ENCODE results near the gene BRD7.
"Not testable (repeated sequence)": the region's sequence is repeated elsewhere in the genome, so short reads cannot be mapped to it uniquely, and the experiment has no call there.

BRD7 gene

DNA sequence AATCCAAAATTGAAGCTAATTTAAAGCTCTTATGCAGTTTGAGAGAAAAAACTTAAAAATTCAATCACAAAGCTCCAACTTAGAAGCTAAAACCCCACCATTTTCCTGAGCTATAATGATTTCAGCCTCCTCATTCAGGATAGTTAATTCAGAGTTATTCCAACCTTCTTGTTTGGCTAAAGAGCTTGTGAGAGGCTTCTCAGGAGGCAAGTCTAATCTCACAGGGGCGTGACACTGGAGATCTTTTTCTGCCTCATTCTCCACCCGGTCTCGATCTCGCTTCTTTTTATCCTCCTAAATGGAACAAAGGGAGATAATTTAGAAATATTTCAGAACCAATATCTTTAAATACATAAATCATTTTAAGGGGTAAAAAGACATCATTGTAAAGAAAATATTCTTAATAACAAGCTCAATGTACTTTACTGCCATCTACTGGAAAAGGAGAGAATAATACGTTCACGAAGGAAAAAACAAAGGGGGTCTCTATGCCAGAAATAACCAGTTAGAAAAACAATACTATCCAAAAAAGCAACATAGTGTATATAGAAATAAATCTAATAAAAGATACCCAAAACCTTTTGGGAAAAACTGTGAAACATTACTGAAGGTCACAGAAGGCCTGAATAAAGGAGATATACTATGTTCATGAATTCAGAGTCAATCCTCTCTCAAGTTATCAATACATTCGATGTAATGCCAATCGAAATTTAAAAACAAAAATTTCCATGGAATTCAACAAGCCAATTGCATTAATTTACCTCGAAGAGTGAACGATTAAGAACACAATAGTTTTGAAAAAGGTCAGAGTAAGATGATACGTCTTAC, 13.9 kb downstream of the BRD7 start:
- peak; percentile 42 for DNase-seq (ENCODE audit: low spot score)

DNA sequence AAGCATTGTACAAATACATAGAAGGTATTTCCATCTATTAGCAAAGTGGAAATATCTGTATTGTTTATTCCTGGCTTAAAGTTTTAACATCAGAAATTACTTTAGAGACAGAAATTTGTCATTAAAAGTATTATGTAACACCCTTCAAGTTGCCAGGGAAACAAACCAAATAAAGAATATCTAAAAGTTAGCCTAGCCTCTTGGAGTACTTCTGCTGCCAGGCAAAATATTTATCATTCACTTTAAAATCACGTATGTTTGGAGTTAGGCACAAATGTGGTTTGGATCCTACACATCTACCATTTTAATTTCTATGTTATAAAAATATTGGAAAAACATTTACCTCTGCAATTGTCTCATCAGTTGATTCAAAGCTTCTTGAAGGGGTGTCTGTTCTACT, 14.7 kb downstream of the BRD7 start:
- no peak for DNase-seq (ENCODE audit: low spot score)

DNA sequence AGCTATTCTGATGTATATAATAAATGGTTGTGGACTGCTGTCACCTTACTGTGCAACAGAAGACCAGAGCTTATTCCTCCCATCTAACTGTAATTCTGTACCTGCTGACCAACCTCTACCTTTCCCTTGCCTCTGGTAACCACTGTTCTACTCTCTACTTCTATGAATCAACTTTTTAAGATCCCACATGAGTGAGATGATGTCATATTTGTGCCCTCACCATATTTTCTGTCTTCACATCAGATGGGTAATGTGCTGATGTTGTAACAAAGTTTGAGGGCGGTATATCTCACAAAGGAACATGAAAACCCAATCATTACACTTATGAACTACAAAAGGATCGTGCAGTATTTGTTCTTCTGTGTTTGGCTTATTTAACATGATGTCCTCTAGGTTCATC, 16.8 kb downstream of the BRD7 start:
- no peak for DNase-seq (ENCODE audit: low spot score)

DNA sequence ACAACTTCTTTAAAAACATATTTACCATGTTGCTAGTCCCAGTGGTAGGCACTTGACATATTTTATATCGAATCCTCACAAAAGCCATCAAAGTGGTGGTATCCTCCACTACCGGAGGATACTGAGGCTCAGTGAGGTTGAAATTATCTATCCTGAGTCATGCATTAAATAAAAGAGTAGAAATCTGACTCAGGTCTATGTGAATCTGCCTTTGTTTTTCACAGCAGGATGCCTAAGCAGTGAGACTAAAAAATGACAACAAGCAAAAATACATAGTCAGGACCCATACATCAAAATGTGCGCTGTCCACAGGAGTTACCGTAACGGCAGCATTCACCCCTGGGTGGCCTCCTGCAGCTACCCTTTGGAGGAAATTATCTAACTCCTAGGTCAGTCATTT, 17.7 kb downstream of the BRD7 start:
- no peak for DNase-seq (ENCODE audit: low spot score)

DNA sequence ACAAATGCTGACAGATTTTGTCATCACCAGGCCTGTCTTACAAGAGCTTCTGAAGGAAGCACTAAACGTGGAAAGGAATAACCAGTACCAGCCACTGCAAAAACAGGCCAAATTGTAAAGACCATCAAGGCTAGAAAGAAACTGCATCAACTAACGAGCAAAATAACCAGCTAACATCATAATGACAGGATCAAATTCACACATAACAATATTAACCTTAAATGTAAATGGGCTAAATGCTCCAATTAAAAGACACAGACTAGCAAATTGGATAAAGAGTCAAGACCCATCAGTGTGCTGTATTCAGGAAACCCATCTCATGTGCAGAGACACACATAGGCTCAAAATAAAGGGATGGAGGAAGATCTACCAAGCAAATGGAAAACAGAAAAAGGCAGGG, 23.6 kb downstream of the BRD7 start:
- not testable (repeated sequence) for DNase-seq (ENCODE audit: low spot score)

DNA sequence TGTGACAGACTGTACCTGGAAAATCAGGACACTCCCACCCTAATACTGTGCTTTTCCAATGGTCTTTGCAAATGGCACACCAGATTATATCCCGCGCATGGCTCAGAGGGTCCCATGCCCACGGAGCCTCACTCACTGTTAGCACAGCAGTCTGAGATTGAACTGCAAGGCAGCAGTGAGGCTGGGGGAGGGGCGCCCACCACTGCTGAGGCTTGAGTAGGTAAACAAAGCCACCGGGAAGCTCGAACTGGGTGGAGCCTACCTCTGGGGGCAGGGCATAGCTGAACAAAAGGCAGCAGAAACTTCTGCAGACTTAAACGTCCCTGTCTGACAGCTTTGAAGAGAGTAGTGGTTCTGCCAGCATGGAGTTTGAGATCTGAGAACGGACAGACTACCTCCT, 25.2 kb downstream of the BRD7 start:
- DNase-seq (ENCODE audit: low spot score) = not testable (repeated sequence)

DNA sequence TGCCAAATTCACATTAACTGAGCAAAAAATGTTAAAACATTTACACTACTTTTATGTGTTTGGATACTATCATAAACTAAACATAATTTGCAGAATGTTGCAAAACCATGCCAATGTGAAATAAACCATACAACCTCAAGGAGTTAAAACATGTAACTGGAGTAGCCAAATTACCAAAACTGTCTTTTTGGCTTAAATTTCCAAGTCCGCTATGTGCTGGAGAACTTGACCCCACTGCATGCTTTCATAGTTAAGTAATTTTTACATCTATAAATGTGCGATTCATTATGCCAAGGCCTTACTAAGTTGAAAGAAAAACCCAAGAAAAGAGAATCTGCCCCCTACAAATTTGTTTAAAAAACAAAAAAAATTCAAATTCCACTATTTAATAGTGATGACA, 28.2 kb downstream of the BRD7 start:
- DNase-seq (ENCODE audit: low spot score) = no peak

DNA sequence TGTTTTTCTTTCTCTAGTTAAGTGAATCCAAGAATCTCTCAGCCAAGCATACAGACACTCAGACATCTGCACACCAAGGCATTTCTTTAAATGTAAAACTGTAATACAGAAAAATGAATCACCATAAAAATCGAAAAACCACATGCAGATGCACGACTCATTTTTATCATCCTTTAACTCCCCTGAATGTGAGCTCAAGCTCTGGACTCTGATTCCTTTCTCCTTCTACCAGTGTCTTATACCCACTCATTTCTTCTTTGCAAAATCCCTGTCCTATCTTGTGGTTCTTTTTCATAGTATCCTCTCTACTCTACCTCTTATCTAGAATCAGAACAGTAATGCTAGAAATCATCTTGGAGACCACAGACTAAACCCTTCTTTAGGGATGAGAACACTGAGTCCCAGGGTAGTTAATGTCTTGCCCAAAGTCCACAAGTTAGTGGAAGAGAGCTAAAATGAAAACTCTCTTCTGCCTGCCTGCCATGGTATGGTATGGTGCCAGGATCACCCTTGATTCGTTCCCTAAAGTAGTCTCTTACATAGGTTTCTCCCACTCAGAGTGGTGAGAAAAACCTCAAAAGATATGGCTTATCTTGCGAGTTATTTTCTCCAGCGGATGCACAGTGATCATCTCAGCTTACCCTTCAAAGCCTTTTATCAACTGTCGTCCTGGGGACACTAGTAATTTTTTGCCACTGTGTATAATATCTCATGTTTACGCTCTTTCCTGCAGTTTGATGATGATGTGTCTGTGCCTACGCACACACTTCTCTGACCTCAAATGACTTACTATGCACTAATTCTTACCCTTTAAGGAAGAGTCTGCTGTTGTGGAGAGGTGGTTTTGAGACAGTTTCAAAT, 30.2 kb downstream of the BRD7 start:
- no peak for DNase-seq (ENCODE audit: low spot score)

DNA sequence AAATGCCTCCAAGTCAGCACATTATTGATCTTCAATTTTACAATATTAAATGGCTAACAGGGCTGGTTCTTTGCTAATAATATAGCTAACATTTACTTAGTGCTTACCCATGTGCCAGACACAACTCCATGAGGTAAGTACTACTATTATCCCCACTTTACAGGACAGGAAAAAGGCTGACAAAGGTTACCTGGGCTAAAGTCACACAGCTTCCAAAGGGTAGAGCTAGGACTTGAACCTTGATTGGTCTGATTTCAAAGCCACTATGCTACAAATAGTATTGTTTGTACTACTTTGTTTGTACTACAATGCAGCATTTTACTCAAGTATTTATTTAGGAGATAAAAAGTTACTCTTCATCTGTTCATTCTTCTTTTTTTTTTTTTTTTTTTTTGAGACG, 31.9 kb downstream of the BRD7 start:
- no peak for DNase-seq (ENCODE audit: low spot score)

DNA sequence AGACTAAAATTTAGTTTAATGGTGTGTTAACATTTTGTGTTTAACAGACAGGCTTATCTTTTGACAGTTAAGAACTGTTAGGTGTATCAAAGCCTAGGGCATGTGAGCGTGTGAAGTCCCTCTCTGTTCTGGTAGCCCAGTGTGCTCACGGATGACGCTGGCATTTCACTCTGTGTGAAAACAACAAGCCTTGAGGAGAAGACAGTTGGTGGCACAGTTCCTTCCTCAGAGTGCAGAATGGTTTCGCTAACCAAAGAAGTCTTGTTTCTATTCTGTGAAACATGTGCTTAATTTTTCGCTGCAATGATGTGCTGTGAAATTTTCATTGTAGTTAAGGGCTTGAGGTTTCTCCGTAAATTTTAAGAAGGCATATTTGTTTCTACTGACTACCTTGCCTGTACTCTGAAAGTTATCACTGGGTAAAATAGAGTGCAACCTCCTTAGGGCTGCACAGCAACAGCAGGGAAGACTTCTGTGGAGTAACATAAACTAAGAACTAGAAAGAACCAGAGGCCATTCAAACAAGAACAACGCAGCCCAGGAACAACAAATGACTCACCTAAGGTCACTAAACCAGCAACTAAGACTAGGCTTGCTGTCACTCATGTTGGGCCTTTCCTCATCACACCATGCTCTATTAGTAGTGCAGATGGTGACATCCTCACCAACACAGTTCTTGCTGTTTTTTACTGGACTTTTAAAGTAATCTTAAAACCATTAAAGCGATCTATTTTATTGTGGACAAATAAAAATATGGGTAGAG, 33.4 kb downstream of the BRD7 start:
- no peak for DNase-seq (ENCODE audit: low spot score)

DNA sequence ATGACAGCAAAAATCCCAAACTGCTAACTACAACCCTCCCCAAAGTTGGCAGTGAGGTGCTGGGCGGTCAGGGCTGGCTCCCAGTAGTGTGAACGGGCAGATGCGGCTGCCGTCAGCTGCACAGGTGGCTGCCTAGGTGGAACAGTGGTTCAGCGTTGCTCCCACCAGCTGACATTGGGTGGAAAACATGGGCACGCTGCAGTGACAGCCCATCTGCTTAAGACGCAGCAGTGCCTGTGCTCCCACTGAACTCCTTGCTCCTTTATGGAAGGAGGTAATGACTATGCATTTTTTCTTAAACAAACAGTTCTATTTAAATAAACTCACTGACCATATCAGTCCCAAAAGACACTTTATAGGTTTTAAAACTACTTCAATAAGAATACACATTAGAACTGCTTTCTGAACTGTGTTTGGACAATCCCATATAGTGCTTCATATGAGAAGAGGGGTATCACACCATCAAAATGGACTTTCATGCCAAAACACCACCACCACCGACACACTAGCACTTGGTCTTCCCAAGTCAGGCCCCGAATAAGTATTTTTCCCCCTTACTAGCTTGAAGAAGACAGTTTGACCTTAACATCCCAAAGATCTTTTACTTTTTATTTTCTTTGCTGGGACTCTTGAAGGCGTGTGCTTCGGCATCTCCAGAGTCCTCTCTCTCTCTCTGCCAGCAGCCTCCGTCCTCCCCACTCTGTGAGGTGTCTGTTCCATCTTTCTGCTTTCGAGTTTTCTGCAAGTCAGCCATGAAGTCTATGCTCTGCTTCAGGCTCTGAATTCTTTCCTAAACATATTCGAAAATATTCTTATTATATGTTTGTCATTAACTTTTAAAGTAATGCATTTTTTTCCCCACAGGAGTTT, 34.4 kb downstream of the BRD7 start:
- DNase-seq (ENCODE audit: low spot score) = no peak

DNA sequence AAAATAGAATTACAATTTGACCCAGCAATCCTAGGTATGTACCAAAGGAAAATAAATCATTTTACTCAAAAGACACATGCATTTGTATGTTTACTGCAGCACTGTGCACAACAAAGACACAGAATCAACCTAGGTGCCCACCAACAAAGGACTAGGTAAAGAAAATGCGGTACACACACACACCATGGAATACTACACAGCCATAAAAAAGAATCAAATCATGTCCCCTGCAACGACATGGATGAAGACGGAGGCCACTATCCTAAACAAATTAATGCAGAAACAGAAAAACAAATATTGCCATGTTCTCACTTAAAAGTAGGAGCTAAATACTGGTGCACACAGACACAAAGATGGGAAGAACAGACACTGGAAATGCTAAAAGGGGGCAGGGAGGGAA, 36.2 kb downstream of the BRD7 start:
- no peak for DNase-seq (ENCODE audit: low spot score)

DNA sequence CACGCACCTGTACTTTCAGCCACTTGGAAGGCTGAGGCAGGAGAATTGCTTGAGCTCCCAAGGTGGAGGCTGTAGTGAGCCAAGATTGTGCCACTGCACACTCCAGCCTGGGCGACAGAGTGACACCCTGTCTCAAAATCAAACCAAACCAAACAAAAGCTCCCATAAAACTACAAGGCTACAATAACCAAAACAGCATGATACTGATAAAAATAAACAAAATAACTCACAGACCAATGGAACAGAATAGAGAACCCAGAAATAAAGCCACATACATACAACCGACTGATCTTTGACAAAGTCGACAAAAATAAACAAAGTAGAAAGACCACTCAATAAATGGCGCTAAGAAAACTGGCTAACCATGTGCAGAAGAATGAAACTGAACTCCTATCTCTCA, 37.2 kb downstream of the BRD7 start:
- DNase-seq (ENCODE audit: low spot score) = no peak

DNA sequence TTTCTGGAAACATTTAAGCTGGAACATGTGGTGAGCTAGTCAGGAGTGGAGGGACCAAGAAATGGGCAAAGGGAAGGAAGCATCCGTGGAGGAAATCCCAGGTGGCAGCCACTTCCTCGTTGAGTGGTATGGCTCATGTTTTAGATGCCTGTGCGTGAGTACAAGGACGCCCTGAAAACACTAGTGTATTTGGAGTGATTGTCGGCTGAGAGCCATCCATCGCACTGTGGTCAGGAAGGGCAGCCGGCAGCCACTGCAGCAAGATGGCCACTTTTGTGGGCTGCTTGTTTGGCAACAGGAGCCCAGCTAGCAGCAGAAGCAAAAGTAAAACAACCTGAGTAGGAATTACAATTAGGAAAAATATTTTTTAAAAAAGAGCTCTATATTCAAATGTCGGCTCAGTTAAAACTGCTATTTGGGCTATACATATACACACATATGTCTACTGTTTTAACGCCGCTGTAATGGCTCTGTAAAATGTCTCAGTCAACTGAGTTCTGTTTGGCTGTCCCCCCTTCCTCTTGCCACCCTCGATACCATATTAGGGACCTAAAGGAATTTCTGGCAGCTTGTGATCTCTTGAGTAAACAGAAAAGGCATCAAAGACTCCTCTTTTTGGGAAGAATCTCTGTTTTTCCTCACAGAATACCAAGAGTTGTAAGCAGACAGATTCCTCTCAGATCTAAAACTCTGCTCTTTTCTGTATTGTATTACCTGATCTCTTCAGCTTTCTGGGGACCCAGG, 39.2 kb downstream of the BRD7 start:
- DNase-seq (ENCODE audit: low spot score) = no peak

DNA sequence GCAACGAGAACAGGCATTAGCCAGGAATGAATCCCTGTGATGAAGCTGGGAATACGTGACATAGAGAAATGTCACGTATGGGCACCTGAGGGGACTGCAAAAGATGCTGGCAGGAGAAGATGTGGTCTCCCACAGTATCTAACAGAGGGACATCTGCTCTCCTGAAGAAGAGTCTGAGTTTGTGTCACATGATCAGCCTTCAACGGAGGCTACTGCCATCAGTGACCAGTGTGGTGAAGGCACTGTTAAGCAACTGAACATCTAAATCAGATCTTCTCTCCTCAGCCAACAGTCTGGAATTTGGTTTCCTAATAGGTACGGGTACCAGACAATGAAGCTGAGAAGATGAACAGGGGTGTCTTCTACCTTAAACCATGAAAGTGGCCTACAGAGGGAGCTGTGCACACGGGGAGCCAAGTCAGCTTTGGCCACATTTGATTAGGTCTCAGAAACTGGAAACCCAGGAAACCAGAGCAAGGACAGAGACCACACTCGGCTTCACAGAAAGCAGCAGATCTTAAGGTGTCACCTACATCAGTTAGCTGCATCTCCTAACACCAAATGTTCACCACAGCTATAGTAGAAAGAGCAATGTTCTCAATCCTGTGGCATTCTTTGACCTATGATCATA, 41.8 kb downstream of the BRD7 start:
- no peak for DNase-seq (ENCODE audit: low spot score)

DNA sequence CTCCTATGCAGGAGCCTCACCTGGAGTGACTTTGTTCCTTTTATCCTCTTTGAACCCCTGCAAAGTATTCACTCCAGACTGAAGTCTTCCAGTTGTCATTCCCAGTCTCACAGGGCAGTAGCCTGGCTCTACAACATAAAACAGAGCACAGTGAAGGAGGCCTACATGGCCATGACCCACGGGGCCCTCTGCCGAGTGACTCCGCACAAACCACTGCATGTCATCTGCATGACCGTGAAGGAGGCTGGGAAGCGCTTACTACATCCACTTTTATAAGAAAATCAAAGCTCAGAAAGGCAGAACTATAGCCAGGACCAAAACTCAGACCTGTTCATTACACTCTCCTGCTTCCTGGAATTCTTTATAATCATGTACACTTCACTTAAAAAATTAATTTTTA, 42.5 kb downstream of the BRD7 start:
- no peak for DNase-seq (ENCODE audit: low spot score)

DNA sequence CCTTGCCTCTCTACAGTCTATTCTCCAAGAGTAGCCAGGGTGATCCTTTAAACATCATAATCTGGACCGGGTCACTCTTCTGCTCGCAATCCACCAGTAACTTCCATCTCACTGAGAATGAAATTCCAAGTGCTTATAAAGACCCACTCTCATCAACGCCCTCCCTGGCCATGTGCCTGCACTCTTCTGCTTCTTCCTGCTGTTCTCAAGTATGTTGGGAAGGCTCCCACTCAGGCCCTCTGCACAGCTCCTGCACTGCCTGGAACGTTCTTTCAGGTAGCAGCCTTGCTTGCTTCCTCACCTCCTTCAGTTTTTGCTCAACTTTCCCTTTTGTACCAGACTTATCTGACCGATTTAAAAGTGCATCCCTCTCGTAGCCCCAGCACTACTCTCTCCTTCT, 44.4 kb downstream of the BRD7 start:
- no peak for DNase-seq (ENCODE audit: low spot score)

DNA sequence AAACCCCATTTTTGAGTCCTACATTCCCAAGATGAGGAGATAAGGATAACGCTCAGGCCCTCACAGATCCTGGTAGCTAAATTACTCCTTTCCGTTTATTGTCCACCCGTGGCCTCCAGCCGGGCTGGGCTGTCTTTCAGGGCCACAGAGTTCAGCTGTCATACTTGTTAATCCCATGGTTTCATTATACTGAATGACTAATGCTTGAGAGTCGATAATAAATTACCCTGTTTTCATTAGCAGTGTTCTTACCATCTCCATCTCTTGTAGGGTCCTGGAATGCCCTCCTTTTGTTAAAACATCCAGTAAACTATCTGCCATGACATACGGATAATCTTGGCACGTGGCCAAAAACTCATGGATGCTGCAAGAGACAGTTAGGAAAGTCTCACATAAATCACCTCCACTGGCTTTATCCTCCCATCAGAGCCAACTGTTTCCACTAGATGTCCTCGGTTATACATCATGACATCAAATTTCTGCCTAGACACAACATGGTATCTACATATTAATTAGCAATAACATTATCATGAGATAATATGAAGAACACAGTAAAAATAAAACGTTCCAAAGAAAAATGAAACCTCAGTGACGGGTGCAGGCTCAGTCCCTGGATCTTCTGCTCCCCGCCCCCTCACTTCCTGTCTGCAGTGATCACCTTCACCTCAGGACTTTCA, 45.3 kb downstream of the BRD7 start:
- DNase-seq (ENCODE audit: low spot score) = no peak

DNA sequence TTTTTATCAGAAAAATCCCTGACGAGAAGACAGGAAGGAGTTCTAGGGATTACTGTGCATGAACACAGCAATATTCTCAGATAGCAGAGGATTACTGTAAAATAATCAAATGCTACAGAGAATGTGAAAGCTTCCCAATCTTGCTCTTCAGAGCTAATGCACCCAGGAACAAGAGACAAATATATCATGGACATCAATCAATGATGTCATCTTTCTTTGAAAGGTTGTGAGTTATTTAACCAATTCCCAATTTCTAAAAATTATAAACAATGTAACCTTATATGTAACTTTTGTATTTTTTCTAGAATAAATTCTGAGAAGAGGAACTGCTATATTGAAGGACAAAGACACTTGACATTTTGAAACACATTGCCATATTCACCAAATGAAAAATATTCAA, 46.5 kb downstream of the BRD7 start:
- no peak for DNase-seq (ENCODE audit: low spot score)

DNA sequence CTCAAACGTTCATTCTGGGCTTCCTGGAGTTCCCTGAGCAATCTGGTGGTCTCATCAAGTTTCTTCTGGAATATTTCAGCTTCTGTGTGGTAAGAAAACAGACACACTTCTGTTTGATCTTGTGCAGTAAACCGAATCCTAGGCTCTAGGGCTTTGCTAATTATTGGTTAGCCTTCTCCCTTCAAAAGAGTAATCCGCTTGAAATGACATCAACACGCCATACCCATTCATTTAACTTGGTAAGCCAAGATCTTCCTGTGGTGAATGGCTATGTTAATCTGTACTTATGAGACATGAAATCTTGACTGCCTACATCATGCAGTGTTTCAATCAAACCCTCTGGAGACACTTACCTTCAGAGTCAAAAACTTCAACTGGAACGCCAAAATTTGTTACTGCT, 48.5 kb downstream of the BRD7 start:
- no peak for DNase-seq (ENCODE audit: low spot score)
